ENCODE data around the gene LASP1NB.
"Not testable (repeated sequence)": the region's sequence is repeated elsewhere in the genome, so short reads cannot be mapped to it uniquely, and the experiment has no call there.

The LASP1NB gene

GRCh38 chr17:38970804-38971203 is 45.4 kb downstream of the LASP1NB start (continued):
- TF ChIP-seq REST (IDR thresholded peaks at IDR 0.05; ENCODE audit: low read depth, low read length), result no peak
- no peak for TF ChIP-seq MXI1 (IDR thresholded peaks at IDR 0.05; ENCODE audit: low read depth, low read length)
- TF ChIP-seq JUND (IDR thresholded peaks at IDR 0.05), result no peak
- no peak for TF ChIP-seq RXRA (IDR thresholded peaks at IDR 0.05; ENCODE audit: borderline replicate concordance, low read depth)
- TF ChIP-seq YY1 (IDR thresholded peaks at IDR 0.05; ENCODE audit: low read depth), result no peak
- TF ChIP-seq ELF1 (IDR thresholded peaks at IDR 0.05), result no peak
- TF ChIP-seq GATA2 (CRISPR knock-in tag; IDR thresholded peaks at IDR 0.05), result no peak
- no peak for TF ChIP-seq EZH2phosphoT487 (IDR thresholded peaks at IDR 0.05; ENCODE audit: borderline replicate concordance, low read depth)

GRCh38 chr17:38976187-38976551 is 50.8 kb downstream of the LASP1NB start:
- H3K9me3 ChIP-seq; H3K4me1 ChIP-seq (ENCODE audit: control insufficient read depth in 1 of 2, insufficient read depth in 2 of 2, low read depth in 1 of 2, low read length in 1 of 2); DNase-seq; H4K20me1 ChIP-seq (ENCODE audit: insufficient read depth); H3K27me3 ChIP-seq (ENCODE audit: insufficient read depth); H3K36me3 ChIP-seq (replicated peaks in 1 of 2; ENCODE audit: control insufficient read depth in 1 of 2, insufficient read depth in 2 of 2, low read length in 1 of 2); H3K4me2 ChIP-seq; H3K4me3 ChIP-seq (ENCODE audit: low read depth in 2 of 2, low read length in 1 of 2); H3K9me2 ChIP-seq; POLR2A ChIA-PET; H3K79me2 ChIP-seq (ENCODE audit: insufficient read depth); H3K27ac ChIP-seq (ENCODE audit: low read depth in 2 of 2, low read length in 1 of 2); H2AFZ ChIP-seq (ENCODE audit: low read depth); H3K9ac ChIP-seq: not testable (repeated sequence)
- CTCF ChIA-PET, result interaction anchor here (1.1 to 1.7 kb wide), 2 partner anchors 95 to 177 kb away, joined by 4 to 5 read pairs; no protein-coding TSS in a partner anchor
- peaks cover 12% of the 10 kb centered on the region for H3F3A ChIP-seq (replicated peaks; ENCODE audit: insufficient read depth)
- 71% methylated on average over 6 of the region's 6 CpGs for WGBS (ENCODE audit: low lambda C conversion rate)

- WGBS (ENCODE audit: low lambda C conversion rate), result 91% methylated on average over 4 of the region's 4 CpGs
- H3F3A ChIP-seq (replicated peaks; ENCODE audit: insufficient read depth), result peaks cover 7% of the 10 kb centered on the region
- H3K4me3 ChIP-seq (ENCODE audit: low read depth in 2 of 2, low read length in 1 of 2), result no peak overlapping the region
- no peak for DNase-seq
- no peaks in the 10 kb centered on the region for H3K27me3 ChIP-seq (ENCODE audit: insufficient read depth)
- no peaks in the 10 kb centered on the region for H3K9me3 ChIP-seq
- no peaks in the 10 kb centered on the region for H3K79me2 ChIP-seq (ENCODE audit: insufficient read depth)
- no peak overlapping the region for H3K27ac ChIP-seq (ENCODE audit: low read depth in 2 of 2, low read length in 1 of 2)
- no peak overlapping the region for H3K9ac ChIP-seq
- no peaks in the 10 kb centered on the region for H3K36me3 ChIP-seq (replicated peaks in 1 of 2; ENCODE audit: control insufficient read depth in 1 of 2, insufficient read depth in 2 of 2, low read length in 1 of 2)
- H3K4me1 ChIP-seq (ENCODE audit: control insufficient read depth in 1 of 2, insufficient read depth in 2 of 2, low read depth in 1 of 2, low read length in 1 of 2), result peaks cover 0 to 12% of the 10 kb centered on the region in 2 experiments; a peak in 2 of 4 replicates
- no peak overlapping the region for H3K4me2 ChIP-seq
- POLR2A ChIA-PET, result interaction anchor here (1.0 kb wide), 1 partner anchor 125 kb away, joined by 4 read pairs; no protein-coding TSS in a partner anchor
- no peaks in the 10 kb centered on the region for H4K20me1 ChIP-seq (ENCODE audit: insufficient read depth)
- H2AFZ ChIP-seq (ENCODE audit: low read depth), result no peak overlapping the region
- CTCF ChIA-PET, result interaction anchor here (0.8 to 3.7 kb wide), 5 partner anchors 15 to 197 kb away, joined by 3 to 18 read pairs (median 3); partner anchors contain the start of gene ARL5C
- no peaks in the 10 kb centered on the region for H3K9me2 ChIP-seq
- TF ChIP-seq NRF1 (IDR thresholded peaks at IDR 0.05; ENCODE audit: low read depth, low read length) (no peak), FOSL2 (IDR thresholded peaks at IDR 0.05; ENCODE audit: borderline replicate concordance, low read depth) (no peak), USF2 (IDR thresholded peaks at IDR 0.05; ENCODE audit: borderline replicate concordance, low read depth, low read length) (no peak), NFIC (IDR thresholded peaks at IDR 0.05; ENCODE audit: borderline replicate concordance) (no peak), GABPA (IDR thresholded peaks at IDR 0.05; ENCODE audit: low read depth) (no peak), GATA2 (CRISPR knock-in tag; IDR thresholded peaks at IDR 0.05) (no peak), IRF3 (IDR thresholded peaks at IDR 0.05; ENCODE audit: low read depth, low read length) (no peak), EZH2phosphoT487 (IDR thresholded peaks at IDR 0.05; ENCODE audit: borderline replicate concordance, low read depth) (no peak), TEAD4 (IDR thresholded peaks at IDR 0.05; ENCODE audit: borderline replicate concordance, insufficient read depth) (no peak), YY1 (IDR thresholded peaks at IDR 0.05; ENCODE audit: low read depth) (no peak), TCF12 (IDR thresholded peaks at IDR 0.05) (no peak), USF1 (IDR thresholded peaks at IDR 0.05; ENCODE audit: borderline replicate concordance, low read depth) (no peak), MEF2A (IDR thresholded peaks at IDR 0.05; ENCODE audit: borderline replicate concordance, low read depth) (no peak), RAD21 (IDR thresholded peaks at IDR 0.05; ENCODE audit: low read length) (no peak), RFX5 (IDR thresholded peaks at IDR 0.05; ENCODE audit: low read length) (no peak), RCOR1 (IDR thresholded peaks at IDR 0.05; ENCODE audit: low read length) (no peak)
Observed at GRCh38 chr17:38978180-38978579, 52.8 kb downstream of the LASP1NB start.

Data from SK-N-SH (cell line).